OCI-LY7 (cell line): ENCODE data around the gene ARMC5. TPM values are rescaled to one million over a fixed set of nuclear protein-coding genes. Genes with fewer than 3 reads are reported as not detected.
A peak's percentile ranks its signal among the peaks of the same experiment; 100 is the strongest.

ENCODE experiments used
- BruUV-seq: library from RNA; stranded (reverse); fragments of 400-500 nt; replicated peaks from 2 replicates; lab custom pipeline; 2021; lab: Mats Ljungman, UMichigan
- CTCF ChIA-PET: fragments of 300-600 bp; sonication (Branson Sonifier 250); formaldehyde crosslinking; loops from one replicate; lab custom pipeline; 2022; ENCODE audit warnings: antibody characterized with exemption; ENCODE audit not compliant: unreplicated experiment; lab: Charles Lee
- POLR2A ChIA-PET: fragments of 300-600 bp; sonication (Branson Sonifier 250); formaldehyde crosslinking; loops from one replicate; lab custom pipeline; 2022; ENCODE audit warnings: antibody characterized with exemption; lab: Charles Lee
- DNase-seq: peaks from one replicate; pipeline ENCODE4 v3.0.0-alpha.2; 2015; ENCODE audit warnings: low spot score
- H2AFZ ChIP-seq: fragments of 200-600 bp; sonication (generic), shearing (Covaris generic); 2 replicates; pipeline ENCODE4 v1.6.1; 2014; ENCODE audit warnings: mild to moderate bottlenecking, antibody characterized with exemption, low read length, moderate library complexity
- H3K27ac ChIP-seq: fragments of 200-600 bp; sonication (generic); 2 replicates; pipeline ENCODE4 v1.5.1; 2014; ENCODE audit warnings: mixed run types, low read depth, mild to moderate bottlenecking, moderate library complexity, low read length, inconsistent platforms; ENCODE audit not compliant: poor library complexity, severe bottlenecking
- H3K36me3 ChIP-seq: fragments of 200-600 bp; sonication (generic); 2 replicates; pipeline ENCODE4 v1.6.1; 2014; ENCODE audit warnings: mild to moderate bottlenecking, antibody characterized with exemption, low read length, moderate library complexity, mixed read lengths; ENCODE audit not compliant: insufficient read depth
- H3K4me1 ChIP-seq: fragments of 200-600 bp; sonication (generic); 2 replicates; pipeline ENCODE4 v1.5.1; 2014; ENCODE audit warnings: mild to moderate bottlenecking, low read length; ENCODE audit not compliant: insufficient read depth, poor library complexity, severe bottlenecking
- H3K4me2 ChIP-seq: fragments of 200-600 bp; sonication (generic); 2 replicates; pipeline ENCODE4 v1.6.1; 2014; ENCODE audit warnings: mild to moderate bottlenecking, low read length
- H3K4me3 ChIP-seq: fragments of 200-600 bp; sonication (generic); 2 replicates; pipeline ENCODE4 v1.5.1; 2014; ENCODE audit warnings: mild to moderate bottlenecking, low read depth, low read length; ENCODE audit not compliant: poor library complexity, severe bottlenecking
- H3K79me2 ChIP-seq: fragments of 200-600 bp; sonication (generic); 2 replicates; pipeline ENCODE4 v1.6.1; 2016; ENCODE audit warnings: low read depth, mild to moderate bottlenecking, low read length, moderate library complexity, mixed read lengths; ENCODE audit not compliant: insufficient read depth
- H3K9me2 ChIP-seq: fragments of 200-600 bp; sonication (generic); 2 replicates; pipeline ENCODE4 v1.6.1; 2016; ENCODE audit warnings: mild to moderate bottlenecking, low read length, mixed read lengths; ENCODE audit not compliant: insufficient read depth
- H3K9me3 ChIP-seq: fragments of 200-600 bp; sonication (generic); 2 replicates; pipeline ENCODE4 v1.6.1; 2014; ENCODE audit warnings: mild to moderate bottlenecking, mixed run types, low read length, mixed read lengths
- H4K20me1 ChIP-seq: fragments of 200-600 bp; sonication (generic); 2 replicates; pipeline ENCODE4 v1.6.1; 2014; ENCODE audit warnings: mild to moderate bottlenecking, antibody characterized with exemption, low read length, moderate library complexity, mixed read lengths; ENCODE audit not compliant: insufficient read depth
- EZH2phosphoT487 ChIP-seq: fragments of 200-600 bp; sonication (generic); IDR thresholded peaks from 2 replicates; pipeline ENCODE4 v1.6.1; 2018; ENCODE audit warnings: low read depth, borderline replicate concordance, mild to moderate bottlenecking, mixed run types, antibody characterized with exemption, low read length, moderate library complexity, mixed read lengths
- intact Hi-C: fragments of 100-400 bp; cut with micrococcal nuclease; formaldehyde crosslinking; loops from one replicate; pipeline ENCODE4 v1.10.0; 2022; ENCODE audit not compliant: unreplicated experiment
- total RNA-seq, 2 experiments: library from RNA; depleted of rRNA in 1 of 2; stranded (reverse); fragments of >200 nt in 1 of 2; shearing (Covaris generic) in 1 of 2; gene quantifications; 2 replicates each; pipeline ENCODE4 v1.2.3, GENCODE V29; 2014 to 2022
- TF ChIP-seq, protein P1 (sequence below): fragments of 200-600 bp; sonication (generic); conservative IDR thresholded peaks from 2 replicates; pipeline ENCODE4 v1.5.1; 2014; ENCODE audit warnings: mild to moderate bottlenecking, antibody characterized with exemption, low read length, moderate library complexity, mixed read lengths

Gene ARMC5
- total RNA-seq, 2 experiments from 2014 or later: 6.4 to 8.8 TPM

DNA sequence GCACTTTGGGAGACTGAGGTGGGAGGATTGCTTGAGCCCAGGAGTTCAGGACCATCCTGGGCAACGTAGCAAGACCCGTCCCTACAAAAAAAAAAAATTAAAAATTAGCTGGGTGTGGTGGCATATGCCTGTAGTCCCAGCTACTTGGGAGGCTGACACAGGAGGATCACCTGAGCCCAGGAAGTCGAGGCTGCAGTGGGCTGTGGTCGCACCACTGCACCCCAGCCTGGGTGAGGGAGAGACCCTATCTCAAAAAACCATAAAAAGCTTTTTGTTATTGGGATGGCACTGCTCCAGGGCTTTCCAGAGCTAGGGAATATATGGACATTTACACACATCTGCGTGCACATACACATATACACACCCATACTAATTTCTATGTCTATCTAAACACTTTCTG, 8.1 kb upstream of the ARMC5 start:
- peaks cover 6% of the 10 kb centered on the region; the same call in 1 of the 2 replicates for H3K36me3 ChIP-seq
- no peak overlapping the region for H3K4me3 ChIP-seq
- H4K20me1 ChIP-seq: peaks cover 8% of the 10 kb centered on the region
- H3K4me1 ChIP-seq: peaks cover 12% of the 10 kb centered on the region
- H3K9me3 ChIP-seq: no peaks in the 10 kb centered on the region
- POLR2A ChIA-PET: no interaction called here
- no peak for DNase-seq
- BruUV-seq: no TSS peak
- H2AFZ ChIP-seq: no peak overlapping the region
- H3K79me2 ChIP-seq: peaks cover 7% of the 10 kb centered on the region; the same call in 1 of the 2 replicates
- TF ChIP-seq EZH2phosphoT487: no peak
- TF ChIP-seq, protein P1, sequence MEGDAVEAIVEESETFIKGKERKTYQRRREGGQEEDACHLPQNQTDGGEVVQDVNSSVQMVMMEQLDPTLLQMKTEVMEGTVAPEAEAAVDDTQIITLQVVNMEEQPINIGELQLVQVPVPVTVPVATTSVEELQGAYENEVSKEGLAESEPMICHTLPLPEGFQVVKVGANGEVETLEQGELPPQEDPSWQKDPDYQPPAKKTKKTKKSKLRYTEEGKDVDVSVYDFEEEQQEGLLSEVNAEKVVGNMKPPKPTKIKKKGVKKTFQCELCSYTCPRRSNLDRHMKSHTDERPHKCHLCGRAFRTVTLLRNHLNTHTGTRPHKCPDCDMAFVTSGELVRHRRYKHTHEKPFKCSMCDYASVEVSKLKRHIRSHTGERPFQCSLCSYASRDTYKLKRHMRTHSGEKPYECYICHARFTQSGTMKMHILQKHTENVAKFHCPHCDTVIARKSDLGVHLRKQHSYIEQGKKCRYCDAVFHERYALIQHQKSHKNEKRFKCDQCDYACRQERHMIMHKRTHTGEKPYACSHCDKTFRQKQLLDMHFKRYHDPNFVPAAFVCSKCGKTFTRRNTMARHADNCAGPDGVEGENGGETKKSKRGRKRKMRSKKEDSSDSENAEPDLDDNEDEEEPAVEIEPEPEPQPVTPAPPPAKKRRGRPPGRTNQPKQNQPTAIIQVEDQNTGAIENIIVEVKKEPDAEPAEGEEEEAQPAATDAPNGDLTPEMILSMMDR: no peak
- no peaks in the 10 kb centered on the region for H3K9me2 ChIP-seq
- intact Hi-C loops: loop anchor here (10.0 kb wide), 1 partner anchor 336 kb away; the partner anchor contains the start of gene KAT8
- CTCF ChIA-PET: no interaction called here
- H3K27ac ChIP-seq: no peak overlapping the region
- H3K4me2 ChIP-seq: no peak overlapping the region

DNA sequence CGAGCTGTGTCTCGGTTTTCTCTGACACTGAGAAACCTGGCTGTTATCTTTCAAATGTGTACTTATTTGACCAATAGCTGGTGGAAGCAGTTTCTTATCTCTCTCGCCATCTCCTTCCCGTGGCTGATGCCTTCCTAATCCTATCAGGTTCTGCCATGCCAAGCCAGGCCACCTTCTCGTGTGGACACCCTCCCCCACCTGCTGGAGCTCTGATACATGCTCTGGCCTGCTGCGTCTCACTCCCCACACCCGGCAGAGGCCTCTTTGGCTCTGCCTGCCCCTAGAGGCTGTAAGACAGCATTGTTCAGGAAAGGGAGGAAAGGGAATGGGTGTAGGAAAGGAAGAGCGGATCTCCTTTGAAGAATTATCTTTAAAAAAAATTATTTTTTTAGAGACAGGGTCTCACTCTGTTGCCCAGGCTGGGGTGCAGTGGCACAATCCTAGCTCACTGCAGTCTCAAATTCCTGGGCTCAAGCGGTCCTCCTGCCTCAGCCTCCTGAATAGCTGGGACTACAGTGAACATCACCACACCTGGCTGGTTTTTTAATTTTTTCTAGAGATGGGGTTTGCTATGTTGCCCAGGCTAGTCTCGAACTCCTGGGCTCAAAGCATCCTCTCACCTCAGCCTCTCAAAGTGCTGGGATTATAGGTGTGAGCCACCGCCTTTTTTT, 7.5 kb upstream of the ARMC5 start:
- Histone ChIP-seq H2AFZ (no peak overlapping the region), H3K79me2 (peaks cover 12% of the 10 kb centered on the region; the same call in 1 of the 2 replicates), H4K20me1 (peaks cover 9% of the 10 kb centered on the region), H3K9me3 (no peaks in the 10 kb centered on the region), H3K36me3 (peaks cover 9% of the 10 kb centered on the region; the same call in 1 of the 2 replicates), H3K4me3 (no peak overlapping the region), H3K4me1 (peaks cover 16% of the 10 kb centered on the region), H3K27ac (no peak overlapping the region), H3K4me2 (no peak overlapping the region), H3K9me2 (no peaks in the 10 kb centered on the region)
- CTCF ChIA-PET: no interaction called here
- no TSS peak for BruUV-seq
- DNase-seq: peak; percentile 46
- TF ChIP-seq EZH2phosphoT487: no peak
- TF ChIP-seq, protein P1: peak; percentile 67
- intact Hi-C loops: loop anchor here (10.0 kb wide), 1 partner anchor 337 kb away; the partner anchor contains the start of gene KAT8
- POLR2A ChIA-PET: no interaction called here

DNA sequence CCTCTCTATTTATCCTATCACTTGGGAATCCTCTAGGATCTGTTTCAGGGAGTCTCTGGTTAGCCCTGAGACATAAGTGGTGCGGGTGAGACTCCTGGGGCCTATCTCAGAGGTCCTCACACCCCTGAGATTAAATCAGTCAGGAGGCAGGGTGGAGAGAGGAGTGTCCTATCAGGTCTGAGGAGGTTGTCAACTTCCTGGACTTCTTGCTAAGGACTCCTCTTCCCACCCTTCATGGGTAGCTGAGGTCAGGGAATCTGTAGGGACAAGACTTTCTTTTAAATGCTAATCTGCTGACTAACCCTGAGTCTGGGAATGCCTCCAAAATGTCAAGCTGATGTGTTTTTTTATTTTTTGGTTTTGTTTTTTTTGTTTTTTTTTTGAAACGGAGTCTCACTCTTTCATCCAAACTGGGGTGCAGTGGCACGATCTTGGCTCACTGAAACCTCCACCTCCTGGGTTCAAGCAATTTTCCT, 6.6 kb upstream of the ARMC5 start:
- intact Hi-C loops: loop anchor here (10.0 kb wide), 1 partner anchor 338 kb away; the partner anchor contains the start of gene KAT8
- DNase-seq: no peak
- H3K4me3 ChIP-seq: no peak overlapping the region
- no peak for TF ChIP-seq EZH2phosphoT487
- TF ChIP-seq, protein P1: no peak
- no peak overlapping the region for H2AFZ ChIP-seq
- ChIA-PET POLR2A (no interaction called here), CTCF (no interaction called here)
- peaks cover 25% of the 10 kb centered on the region for H3K4me1 ChIP-seq
- H3K27ac ChIP-seq: no peak overlapping the region
- H3K9me2 ChIP-seq: no peaks in the 10 kb centered on the region
- H4K20me1 ChIP-seq: peaks cover 12% of the 10 kb centered on the region
- H3K9me3 ChIP-seq: no peaks in the 10 kb centered on the region
- peaks cover 13% of the 10 kb centered on the region; the same call in 1 of the 2 replicates for H3K36me3 ChIP-seq
- BruUV-seq: no TSS peak
- peaks cover 21% of the 10 kb centered on the region; the same call in 1 of the 2 replicates for H3K79me2 ChIP-seq
- H3K4me2 ChIP-seq: no peak overlapping the region
